ENCODE data around the gene CNIH1. TPM values are rescaled to one million over a fixed set of nuclear protein-coding genes. Genes with fewer than 3 reads are reported as not detected.
A peak's percentile ranks its signal among the peaks of the same experiment; 100 is the strongest.

Gene CNIH1
- total and polyA plus RNA-seq, 2 of the 13 experiments (the other 11 are each of a cell fraction or from before 2014, with no cell fraction given) = 166 to 421 TPM

- TF ChIP-seq HOMEZ (CRISPR knock-in tag; IDR thresholded peaks at IDR 0.05; ENCODE audit: low read depth) = peak; percentile 89
- peak; percentile 89 for TF ChIP-seq SP2 (CRISPR knock-in tag; IDR thresholded peaks at IDR 0.05)
- TF ChIP-seq ZFY (CRISPR knock-in tag; IDR thresholded peaks at IDR 0.05) = peak; percentile 83
- TF ChIP-seq PCBP1 (IDR thresholded peaks at IDR 0.05; ENCODE audit: borderline replicate concordance, low read depth, low read length) = 0 out of 2 replicates have a peak, but pooled peaks have one; percentile 50
- peak; percentile 37; the same call in 1 of the 2 replicates for TF ChIP-seq KLF12 (CRISPR knock-in tag; IDR thresholded peaks at IDR 0.05; ENCODE audit: borderline replicate concordance)
- TF ChIP-seq MTF2 (CRISPR knock-in tag; IDR thresholded peaks at IDR 0.05; ENCODE audit: borderline replicate concordance) = no peak
- peak; percentile 94 for TF ChIP-seq ZNF576 (CRISPR knock-in tag; IDR thresholded peaks at IDR 0.05)
- peak; percentile 98 for TF ChIP-seq ZMYM4 (CRISPR knock-in tag; IDR thresholded peaks at IDR 0.05)
- peak; percentile 11; the same call in 1 of the 2 replicates for TF ChIP-seq RXRB (CRISPR knock-in tag; IDR thresholded peaks at IDR 0.05; ENCODE audit: borderline replicate concordance)
- peak; percentile 73; the same call in 1 of the 2 replicates for TF ChIP-seq DMAP1 (CRISPR knock-in tag; IDR thresholded peaks at IDR 0.05)
- peak; percentile 60 for TF ChIP-seq THAP11 (CRISPR knock-in tag; IDR thresholded peaks at IDR 0.05)
- peak; percentile 92 for TF ChIP-seq MXD1 (CRISPR knock-in tag; IDR thresholded peaks at IDR 0.05)
- TF ChIP-seq ZNF670 (CRISPR knock-in tag; IDR thresholded peaks at IDR 0.05; ENCODE audit: borderline replicate concordance) = peak; percentile 47; the same call in 1 of the 2 replicates
- peak; percentile 78 for TF ChIP-seq SALL1 (CRISPR knock-in tag; IDR thresholded peaks at IDR 0.05)
- no peak for TF ChIP-seq SMARCE1 (IDR thresholded peaks at IDR 0.05; ENCODE audit: borderline replicate concordance)
- TF ChIP-seq ZMAT3 (CRISPR knock-in tag; conservative IDR thresholded peaks at IDR 0.05) = no peak; the same call in 1 of the 2 replicates
- TF ChIP-seq ZC3H13 (CRISPR knock-in tag; IDR thresholded peaks at IDR 0.05) = peak; percentile 86
- peak; percentile 87 for TF ChIP-seq POLR2AphosphoS5 (IDR thresholded peaks at IDR 0.05; ENCODE audit: low read depth, low read length)
- peak; percentile 90 for TF ChIP-seq NRL (CRISPR knock-in tag; IDR thresholded peaks at IDR 0.05; ENCODE audit: borderline replicate concordance)
- TF ChIP-seq PRPF4 (IDR thresholded peaks at IDR 0.05; ENCODE audit: low read depth, low read length, poor library complexity, severe bottlenecking) = no peak
- no peak for TF ChIP-seq ZFP41 (CRISPR knock-in tag; IDR thresholded peaks at IDR 0.05; ENCODE audit: borderline replicate concordance)
- 0 out of 2 replicates have a peak, but pooled peaks have one; percentile 13 for TF ChIP-seq FOXP4 (CRISPR knock-in tag; IDR thresholded peaks at IDR 0.05)
- TF ChIP-seq CAMTA2 (CRISPR knock-in tag; IDR thresholded peaks at IDR 0.05; ENCODE audit: borderline replicate concordance) = peak; percentile 94; the same call in 1 of the 2 replicates
- TF ChIP-seq KLF11 (CRISPR knock-in tag; IDR thresholded peaks at IDR 0.05) = 0 out of 2 replicates have a peak, but pooled peaks have one; percentile 61
- peak; percentile 93 for TF ChIP-seq HBP1 (CRISPR knock-in tag; IDR thresholded peaks at IDR 0.05; ENCODE audit: low read depth)
Observed at GRCh38 chr14:54396493-54397335, 44.5 kb downstream of the CNIH1 start, which contains the start of gene CDKN3 (continued).

Measured in HepG2 (cell line).